Dedifferentiated amniotic fluid mesenchymal stem cell (primary cell): ENCODE data around the gene EMSY.

Experiments used
- DNase-seq: peaks from one replicate; pipeline ENCODE4 v3.0.0-alpha.2; 2016; ENCODE audit errors: extremely low spot score

EMSY gene

GRCh38 chr11:76455331-76455730 lies 10.5 kb downstream of the EMSY start:
- no peak for DNase-seq

- no peak for DNase-seq
These were observed 11.1 kb downstream of the EMSY start for GRCh38 chr11:76455931-76456330.

DNA sequence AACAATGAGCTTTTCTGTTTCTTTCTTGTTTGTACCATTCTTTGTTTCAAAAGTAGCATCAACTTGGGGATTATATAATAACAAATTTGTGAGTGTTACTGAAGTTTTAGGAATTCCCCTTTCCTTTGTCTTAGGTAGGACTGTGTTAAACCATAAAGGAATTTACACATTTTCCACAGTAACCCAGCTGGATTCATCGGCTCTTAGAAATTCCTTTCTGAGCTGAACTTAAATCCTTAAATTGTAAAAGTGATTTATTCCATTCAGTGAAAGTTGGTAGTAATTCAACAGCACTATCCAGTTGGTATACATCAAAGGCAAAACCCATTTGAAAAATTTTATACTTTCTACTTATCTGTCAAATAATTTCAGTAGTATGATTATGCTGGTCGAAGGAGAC lies 11.8 kb downstream of the EMSY start:
- DNase-seq = no peak

DNA sequence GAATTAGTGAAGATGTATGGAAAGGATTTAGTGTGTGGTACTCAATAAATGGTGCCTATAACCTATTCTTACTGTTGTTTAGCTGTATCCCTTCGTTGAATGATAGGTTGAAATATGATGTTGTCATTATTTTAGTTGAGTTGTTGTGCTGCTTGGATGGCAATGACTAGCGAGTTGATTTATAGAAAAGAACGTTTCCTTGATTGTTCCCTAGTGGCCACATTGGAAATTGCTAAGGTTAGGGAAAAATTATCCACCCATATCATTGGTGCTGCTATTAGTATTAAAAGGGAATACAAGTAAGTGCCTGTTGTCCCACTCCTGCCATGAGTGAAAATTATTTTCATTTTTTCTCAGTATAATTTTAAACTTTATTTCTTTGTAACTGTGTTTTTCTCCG lies 14.5 kb downstream of the EMSY start:
- no peak for DNase-seq

DNA sequence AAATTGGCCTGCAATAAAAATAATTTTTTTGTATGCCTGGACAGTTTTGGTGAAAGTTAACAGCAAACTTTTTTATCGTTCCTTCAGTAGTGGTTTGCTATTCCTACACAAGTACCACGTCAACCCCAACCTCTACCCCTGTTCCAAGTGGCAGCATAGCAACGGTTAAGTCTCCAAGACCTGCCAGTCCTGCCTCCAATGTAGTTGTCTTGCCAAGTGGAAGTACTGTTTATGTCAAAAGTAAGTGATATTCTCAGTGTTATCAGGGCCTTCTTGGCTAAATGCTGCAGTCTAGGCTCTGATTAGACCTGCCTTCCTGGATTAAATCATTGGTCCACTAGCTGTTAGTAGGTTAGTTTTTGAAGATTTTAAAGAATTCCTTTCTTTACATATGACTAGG lies 15.0 kb downstream of the EMSY start:
- no peak for DNase-seq

- DNase-seq = no peak
These were observed 17.5 kb downstream of the EMSY start for GRCh38 chr11:76462317-76462716.

- DNase-seq = no peak
These were observed 20.9 kb downstream of the EMSY start for GRCh38 chr11:76465701-76466100.

DNA sequence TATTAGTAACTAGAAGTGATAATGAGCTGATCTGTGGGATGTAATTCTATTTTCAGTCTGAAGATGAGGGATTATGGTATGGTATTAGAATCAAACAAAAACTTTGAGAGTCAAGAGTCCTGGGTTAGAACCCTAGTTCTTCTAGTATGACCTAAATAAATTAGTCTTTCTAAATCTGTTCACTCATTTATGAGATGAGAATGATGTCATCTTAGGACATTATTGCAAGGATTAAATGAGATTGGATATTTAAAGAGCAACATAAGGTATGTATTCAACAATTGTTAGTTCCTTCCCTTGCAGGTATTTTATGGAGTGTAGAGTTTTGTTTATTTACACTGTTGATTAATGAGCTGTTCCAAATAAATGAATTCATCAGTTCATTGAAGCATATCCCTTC lies 21.8 kb downstream of the EMSY start:
- no peak for DNase-seq

DNA sequence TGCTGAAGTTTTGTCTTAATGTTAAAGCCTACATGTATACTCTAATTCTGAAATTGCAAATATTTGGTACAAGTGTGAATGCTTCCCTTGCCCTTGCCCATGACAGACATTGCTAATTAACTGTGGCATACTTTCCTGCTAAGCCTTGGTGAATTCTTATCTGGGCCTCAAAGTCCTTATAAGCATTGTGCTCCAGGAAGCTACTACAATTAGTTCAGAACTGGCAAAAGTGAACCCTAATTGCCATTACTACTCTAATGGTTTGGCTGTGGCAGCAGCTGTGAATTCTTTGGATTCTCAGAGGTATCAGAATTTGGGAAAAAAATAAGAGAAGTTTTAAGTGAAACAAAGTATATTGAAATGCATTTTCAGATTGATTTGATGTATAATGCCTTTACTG lies 24.3 kb downstream of the EMSY start:
- no peak for DNase-seq

DNA sequence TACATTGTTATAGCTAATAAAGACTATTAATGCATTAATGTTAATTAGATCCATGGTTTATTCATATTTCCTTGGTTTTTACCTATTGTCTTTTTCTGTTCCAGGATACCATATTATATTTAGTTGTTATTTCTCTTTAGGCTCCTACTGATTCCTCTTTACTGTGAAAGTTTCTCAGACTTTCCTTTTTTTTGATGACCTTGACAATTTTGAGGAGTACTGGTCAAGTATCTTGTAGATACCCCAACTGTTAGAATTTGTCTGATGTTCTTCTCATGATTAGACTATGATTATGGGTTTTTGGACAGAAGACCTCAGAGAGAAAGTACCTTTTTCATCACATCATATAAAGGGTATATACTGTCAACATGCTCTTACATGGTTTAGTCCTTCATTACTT lies 26.6 kb downstream of the EMSY start:
- no peak for DNase-seq

DNA sequence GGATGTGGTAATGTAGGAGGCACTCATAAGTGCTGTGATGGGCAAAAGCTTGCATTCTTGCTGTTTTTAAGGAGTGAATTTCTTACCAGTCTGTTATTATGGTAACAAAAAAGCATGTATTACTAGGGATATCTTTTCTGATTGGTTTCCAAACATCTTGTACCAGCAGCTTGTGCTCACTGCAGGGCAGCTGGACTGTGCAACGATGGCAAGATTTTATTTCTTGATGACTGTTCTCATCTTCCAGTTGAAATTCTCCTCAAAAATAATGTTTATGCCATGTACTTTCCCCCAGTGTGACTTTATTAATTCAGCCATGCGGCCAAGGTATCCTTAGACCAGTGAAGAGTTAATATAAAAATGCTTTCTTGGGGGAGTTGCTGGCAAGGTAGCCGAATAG lies 35.4 kb downstream of the EMSY start:
- no peak for DNase-seq

DNA sequence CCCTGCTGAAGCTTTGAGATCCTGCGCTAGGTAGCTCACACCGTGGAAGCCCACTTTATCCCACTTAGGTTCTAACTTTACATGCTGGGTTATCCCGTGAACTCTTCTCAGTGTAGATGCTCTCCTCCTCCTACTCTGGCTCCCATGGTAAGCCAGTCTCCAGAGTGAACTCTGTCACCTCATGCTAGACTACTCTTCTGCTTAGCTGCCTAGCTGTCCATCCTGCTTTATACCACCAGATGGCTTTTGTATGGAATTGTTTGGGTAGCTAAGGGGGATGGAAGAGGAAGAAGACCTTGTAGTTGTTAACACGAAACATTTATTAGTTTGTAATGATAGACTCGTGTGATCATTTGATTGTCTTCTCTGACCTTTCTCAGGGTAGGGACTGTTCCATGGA lies 46.8 kb downstream of the EMSY start:
- no peak for DNase-seq

- DNase-seq = no peak
These were observed 48.2 kb downstream of the EMSY start for GRCh38 chr11:76493040-76493439.

- DNase-seq = no peak
These were observed 49.1 kb downstream of the EMSY start for GRCh38 chr11:76493626-76494539.

DNA sequence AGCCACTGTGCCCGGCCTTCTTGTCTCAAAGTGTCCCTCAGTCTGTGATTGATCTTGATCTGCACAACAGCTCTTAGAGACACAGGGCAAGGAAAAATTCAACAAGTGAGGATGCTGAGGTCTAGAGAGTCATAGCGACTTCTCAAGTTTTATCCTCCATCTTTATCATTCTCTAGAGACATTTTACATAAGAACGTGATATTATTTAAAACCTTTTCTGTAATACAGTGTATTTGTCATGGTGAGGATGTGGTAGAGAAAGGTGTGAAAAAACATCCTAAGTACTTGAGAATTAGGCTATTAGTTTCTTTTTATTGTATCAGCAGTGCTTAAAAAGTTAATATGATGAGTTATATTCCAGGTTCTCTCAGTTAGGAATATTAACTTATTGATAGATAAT lies 50.2 kb downstream of the EMSY start:
- no peak for DNase-seq

DNA sequence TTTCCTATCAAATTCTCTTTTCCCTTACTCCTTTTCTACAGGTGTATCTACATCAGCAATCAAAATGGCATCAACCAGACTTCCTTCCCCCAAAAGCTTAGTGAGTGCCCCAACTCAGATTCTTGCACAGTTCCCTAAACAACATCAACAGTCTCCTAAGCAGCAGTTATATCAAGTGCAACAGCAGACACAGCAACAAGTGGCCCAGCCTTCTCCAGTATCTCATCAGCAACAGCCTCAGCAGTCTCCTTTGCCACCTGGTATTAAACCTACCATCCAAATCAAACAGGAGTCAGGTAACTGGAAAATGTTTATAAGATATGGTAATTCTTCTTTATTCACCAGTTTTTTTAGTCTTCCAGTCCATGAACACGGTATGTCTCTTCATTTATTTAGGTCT lies 51.4 kb downstream of the EMSY start:
- no peak for DNase-seq

GRCh38 chr11:76501526-76502202 lies 56.8 kb downstream of the EMSY start:
- DNase-seq = no peak

- DNase-seq = no peak
These were observed 62.0 kb downstream of the EMSY start for GRCh38 chr11:76506833-76507232.

DNA sequence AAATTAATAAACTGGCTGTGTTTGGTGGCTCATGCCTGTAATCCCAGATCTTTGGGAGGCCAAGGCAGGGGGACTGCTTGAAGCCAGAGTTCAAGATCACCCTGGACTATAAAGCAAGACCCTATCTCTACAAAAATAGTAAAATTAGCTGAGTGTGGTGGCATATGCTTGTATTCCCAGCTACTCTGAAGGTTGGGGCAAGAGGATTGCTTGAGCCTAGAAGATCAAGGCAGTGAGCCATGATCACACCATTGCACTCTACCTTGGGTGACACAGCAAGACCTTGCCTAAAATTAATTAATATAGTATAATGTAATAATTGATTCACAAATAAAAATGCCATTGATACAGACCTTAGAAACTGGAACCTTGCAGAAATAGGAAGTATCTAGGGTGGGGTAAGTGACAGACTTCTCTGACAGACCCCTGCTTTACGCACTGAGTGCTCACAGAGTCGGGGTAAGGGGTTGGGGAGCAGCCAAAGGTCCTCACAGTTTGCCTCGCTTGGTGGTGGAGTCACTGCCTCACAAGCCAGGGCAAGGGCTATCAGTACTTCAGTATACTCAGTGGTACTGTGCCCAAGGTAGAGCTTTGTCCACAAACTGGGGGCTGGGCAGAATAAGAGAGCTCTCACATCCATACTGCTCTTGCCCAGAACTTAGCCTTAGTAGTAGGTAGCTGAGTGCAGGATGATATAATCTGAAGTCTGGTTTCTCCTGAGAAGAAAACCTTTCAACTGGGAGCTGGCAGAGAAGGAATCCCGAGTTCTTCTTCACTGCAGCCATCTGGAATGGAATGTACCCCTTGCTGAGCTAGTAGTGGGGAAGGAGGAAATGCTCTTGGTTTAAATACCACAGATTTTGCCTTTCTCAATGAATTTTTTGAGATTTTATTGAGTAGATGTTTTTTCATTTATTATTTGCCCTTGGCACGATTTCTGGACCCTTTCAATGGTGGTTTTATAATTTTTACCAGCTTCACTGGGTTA lies 65.5 kb downstream of the EMSY start:
- no peak for DNase-seq

DNA sequence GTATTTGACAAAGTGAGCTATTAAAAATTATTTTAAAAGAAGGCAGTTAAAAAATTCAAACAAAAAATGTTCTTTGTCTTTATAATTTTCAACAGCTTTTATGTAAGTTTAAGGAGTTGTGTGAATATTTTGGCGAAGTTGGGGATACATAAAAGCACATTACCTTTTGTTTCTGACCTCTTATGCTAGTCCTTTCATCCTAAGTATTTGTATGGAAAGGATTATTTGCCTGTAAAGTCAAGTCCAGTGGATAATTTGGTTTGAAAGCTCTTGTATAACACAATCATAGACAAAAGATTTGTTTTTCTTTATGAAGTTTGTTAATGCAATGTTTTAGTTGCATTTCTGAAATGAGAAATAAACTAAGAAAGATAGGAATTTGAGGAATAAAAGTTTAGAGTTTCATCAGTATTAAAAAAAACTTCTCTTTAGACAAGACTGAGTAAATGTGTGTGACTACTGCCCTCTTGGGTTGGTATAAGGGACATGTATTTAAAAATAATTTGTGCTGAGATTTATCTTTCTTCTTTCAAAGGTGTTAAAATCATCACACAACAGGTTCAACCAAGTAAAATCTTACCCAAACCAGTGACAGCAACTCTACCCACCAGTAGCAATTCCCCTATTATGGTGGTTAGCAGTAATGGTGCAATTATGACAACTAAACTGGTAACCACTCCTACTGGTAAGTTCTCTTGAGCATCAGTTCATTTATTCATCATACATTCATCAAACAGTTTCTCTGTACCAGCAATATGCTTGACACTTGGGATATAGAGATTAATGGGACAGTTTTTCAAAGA lies 68.2 kb downstream of the EMSY start:
- peak; percentile 60 for DNase-seq

DNA sequence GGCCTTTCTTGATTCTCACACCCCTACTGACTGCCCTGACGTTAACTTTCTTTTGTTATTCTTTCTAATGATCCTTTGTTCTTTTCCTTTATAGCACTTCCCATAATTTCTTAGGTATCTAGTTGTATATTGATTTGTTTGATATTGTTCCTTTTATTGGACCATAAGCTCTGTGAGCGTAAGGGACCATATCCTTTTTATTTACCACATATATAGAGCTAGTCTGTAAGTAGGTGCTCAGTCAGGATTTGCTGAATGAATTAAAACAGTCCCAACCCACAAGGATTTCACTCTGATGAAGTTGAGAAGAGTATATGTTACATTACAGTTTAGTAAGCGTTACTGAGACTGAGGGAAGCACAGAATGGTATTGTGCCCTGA lies 68.8 kb downstream of the EMSY start:
- no peak for DNase-seq
